Ovary (tissue), 9 donors: ENCODE measurements around the gene GCHFR. TPM values are rescaled to one million over a fixed set of nuclear protein-coding genes. Genes with fewer than 3 reads are reported as not detected.
A peak's percentile ranks its signal among the peaks of the same experiment; 100 is the strongest.

Source experiments
- DNase-seq, 5 donors: peaks; one replicate each; pipeline ENCODE4 v3.0.0-alpha.2; 2019 to 2020
- H3K27ac ChIP-seq, 2 donors: fragments of 200-600 bp; one replicate each; pipeline versions ENCODE4 v1.5.1 to v1.8.0; 2019 to 2022
- H3K27me3 ChIP-seq: fragments of 200-600 bp; one replicate; pipeline ENCODE4 v1.8.0; 2022
- H3K36me3 ChIP-seq: fragments of 200-600 bp; sonication (generic); one replicate; pipeline ENCODE4 v1.5.1; 2019
- H3K4me1 ChIP-seq: one replicate; pipeline ENCODE4 v1.8.1; 2013; ENCODE audit warnings: mild to moderate bottlenecking, moderate library complexity; ENCODE audit not compliant: insufficient read depth
- H3K4me3 ChIP-seq: fragments of 200-600 bp; sonication (generic); one replicate; pipeline ENCODE4 v1.5.1; 2017
- H3K9me3 ChIP-seq, 2 donors: fragments of 200-600 bp in 1 of 2; sonication (generic) in 1 of 2; one replicate each; pipeline versions ENCODE4 v1.5.1 to v1.8.1; 2013 to 2019; ENCODE audit warnings: mild to moderate bottlenecking in 1 of 2, moderate library complexity in 1 of 2
- CTCF ChIP-seq, 3 donors: fragments of 450-650 bp in 2 of 3; fragments of 200-600 bp in 1 of 3; IDR thresholded peaks; one replicate each; pipeline versions ENCODE4 v1.5.1 to v1.8.0; 2016 to 2022; ENCODE audit warnings: antibody characterized with exemption in 3 of 3, mild to moderate bottlenecking in 1 of 3
- EP300 ChIP-seq: sonication (generic); formaldehyde crosslinking; IDR thresholded peaks from one replicate; pipeline ENCODE4 v1.6.1; 2017; ENCODE audit warnings: antibody characterized with exemption
- POLR2A ChIP-seq: fragments of 450-650 bp; IDR thresholded peaks from one replicate; pipeline ENCODE4 v1.6.1; 2017; ENCODE audit warnings: antibody characterized with exemption, mild to moderate bottlenecking, moderate library complexity
- WGBS, 3 donors: extraction: QIAGEN DNeasy Blood & Tissue Kit in 1 of 3; methylation state at CpG; one replicate each; pipeline versions ENCODE4 v1.1.5 to v1.1.7; 2013 to 2017; 5-methylcytosine and 5-hydroxymethylcytosine counted together
- intact Hi-C, 4 donors: fragments of 100-400 bp; cut with DNase I; formaldehyde crosslinking; loops; one replicate each; pipeline versions ENCODE4 v1.11.0 to v1.15.1; 2022 to 2023
- polyA plus RNA-seq, 2 donors: library from polyadenylated mRNA; stranded (reverse); fragments of 200-250 nt in 1 of 2; fragments of 350-450 nt in 1 of 2; fragmentation: Illumina TruSeq in 1 of 2; extraction: RNeasy Lipid Tissue Mini Kit (QIAGEN cat#74804) in 1 of 2; gene quantifications; one replicate each; pipeline ENCODE4 v1.2.3, GENCODE V29; 2013 to 2014
- total RNA-seq, 7 donors: library from RNA; depleted of rRNA in 2 of 7; stranded (reverse); fragments of >200 nt in 2 of 7; fragmentation: NEBNext Ultra II Directional in 3 of 7; extraction: Animal tissue kit (Norgen Biotek cat#: 25700) in 3 of 7; gene quantifications; one replicate each; pipeline versions ENCODE4 v1.1.0 to v1.2.4, GENCODE V29; 2016 to 2023
- donor health status: DM: no; HTN: no; CAD: no; lungs with moderate emphysema.
- donor health status: DM: no; HTN: no; CAD: no.
- donor health status: Bipolar disorder and iron deficiency.
- donor health status: DM: yes; HTN: yes; CAD: no.
- donor health status: DM: no; HTN: no; CAD: no.
- donor health status: DM: yes; HTN: yes; CAD: no.

The GCHFR gene
- total and polyA plus RNA-seq, 9 donors: 2.8 to 40.1 (median 20.8) TPM

GRCh38 chr15:40762919-40763800 lies 708 bp upstream of the GCHFR start:
- H3K27ac ChIP-seq: peak overlapping the region; percentile 75 to 89
- peak; percentile 79 to 87 (median 82) for DNase-seq
- H3K36me3 ChIP-seq: no peaks in the 10 kb centered on the region
- intact Hi-C loops: no loop called here
- TF ChIP-seq POLR2A: no peak
- TF ChIP-seq EP300: no peak
- TF ChIP-seq CTCF (IDR thresholded peaks at IDR 0.05): no peak
- H3K9me3 ChIP-seq: no peaks in the 10 kb centered on the region
- H3K4me1 ChIP-seq: peaks cover 7% of the 10 kb centered on the region
- H3K4me3 ChIP-seq: peak overlapping the region; percentile 69
- no peaks in the 10 kb centered on the region for H3K27me3 ChIP-seq
- WGBS, 3 donors: 26 to 31% (median 28%) methylated on average over 50 to 55 of the region's 55 CpGs

GRCh38 chr15:40764629-40765103 lies 798 bp downstream of the GCHFR start:
- intact Hi-C loops: no loop called here
- H3K27me3 ChIP-seq: no peaks in the 10 kb centered on the region
- H3K27ac ChIP-seq: peak overlapping the region; percentile 75 to 89
- WGBS, 3 donors: 12 to 18% (median 12%) methylated on average over 8 of the region's 8 CpGs
- H3K4me1 ChIP-seq: peaks cover 7% of the 10 kb centered on the region
- TF ChIP-seq EP300: no peak
- H3K9me3 ChIP-seq: no peaks in the 10 kb centered on the region
- DNase-seq: no peak
- no peaks in the 10 kb centered on the region for H3K36me3 ChIP-seq
- peak overlapping the region; percentile 69 for H3K4me3 ChIP-seq

- H3K36me3 ChIP-seq: no peaks in the 10 kb centered on the region
- intact Hi-C loops: no loop called here
- no peaks in the 10 kb centered on the region for H3K27me3 ChIP-seq
- TF ChIP-seq CTCF (IDR thresholded peaks at IDR 0.05) (no peak), POLR2A (no peak), EP300 (no peak)
- H3K4me3 ChIP-seq: no peak overlapping the region
- H3K27ac ChIP-seq: no peak overlapping the region
- DNase-seq: no peak
- 57 to 67% (median 62%) methylated on average over 7 of the region's 7 CpGs for WGBS, 3 donors
- no peaks in the 10 kb centered on the region for H3K9me3 ChIP-seq
- H3K4me1 ChIP-seq: peaks cover 7% of the 10 kb centered on the region
These were observed 2.4 kb downstream of the GCHFR start for GRCh38 chr15:40766194-40766815.

- intact Hi-C loops: no loop called here
- TF ChIP-seq POLR2A: no peak
- TF ChIP-seq CTCF (IDR thresholded peaks at IDR 0.05): no peak
- no peak for TF ChIP-seq EP300
- Histone ChIP-seq H3K27me3 (no peaks in the 10 kb centered on the region), H3K27ac (no peak overlapping the region), H3K4me3 (no peak overlapping the region), H3K4me1 (peaks cover 7% of the 10 kb centered on the region), H3K36me3 (no peaks in the 10 kb centered on the region), H3K9me3 (no peaks in the 10 kb centered on the region)
- WGBS, 3 donors: 86 to 89% (median 88%) methylated on average over 32 of the region's 32 CpGs
- no peak for DNase-seq
These were observed 3.3 kb downstream of the GCHFR start for GRCh38 chr15:40766906-40767837.
